CD4-positive, alpha-beta T cell treated with Interleukin-4 for 1 hour (primary cell): ENCODE results near the gene ELMO3.

Source experiments
- DNase-seq, 2 donors: peaks; one replicate each; pipeline ENCODE4 v3.0.0-alpha.2; 2020 to 2022

Gene ELMO3

GRCh38 chr16:67200491-67200890 is 1.6 kb downstream of the ELMO3 start:
- DNase-seq = no peak

- DNase-seq = no peak
Measured at GRCh38 chr16:67201411-67202345, 2.7 kb downstream of the ELMO3 start.

- no peak for DNase-seq
Measured at GRCh38 chr16:67202426-67202825, 3.5 kb downstream of the ELMO3 start.

GRCh38 chr16:67202956-67203493 is 4.1 kb downstream of the ELMO3 start:
- DNase-seq = no peak

- DNase-seq = no peak
Measured at GRCh38 chr16:67204076-67204475, 5.1 kb downstream of the ELMO3 start.

- no peak for DNase-seq
Measured at GRCh38 chr16:67206129-67206837, 7.4 kb downstream of the ELMO3 start.

- DNase-seq = no peak
Measured at GRCh38 chr16:67206838-67207248, 7.9 kb downstream of the ELMO3 start.

- DNase-seq = no peak
Measured at GRCh38 chr16:67207249-67208091, 8.5 kb downstream of the ELMO3 start.

GRCh38 chr16:67208154-67208896 is 9.4 kb downstream of the ELMO3 start:
- no peak for DNase-seq

GRCh38 chr16:67209565-67209964 is 10.6 kb downstream of the ELMO3 start:
- DNase-seq = no peak

- no peak for DNase-seq
Measured at GRCh38 chr16:67210069-67210937, 11.4 kb downstream of the ELMO3 start.

GRCh38 chr16:67211674-67212073 is 12.7 kb downstream of the ELMO3 start:
- no peak for DNase-seq

- DNase-seq = no peak
Measured at GRCh38 chr16:67212766-67213165, 13.8 kb downstream of the ELMO3 start.

- no peak for DNase-seq
Measured at GRCh38 chr16:67213197-67214019, 14.5 kb downstream of the ELMO3 start.

- no peak for DNase-seq
Measured at GRCh38 chr16:67215706-67216105, 16.8 kb downstream of the ELMO3 start.

GRCh38 chr16:67216612-67217490 is 17.9 kb downstream of the ELMO3 start:
- no peak for DNase-seq

- no peak for DNase-seq
Measured at GRCh38 chr16:67223992-67224391, 25.1 kb downstream of the ELMO3 start.

- DNase-seq = no peak
Measured at GRCh38 chr16:67226295-67226803, 27.4 kb downstream of the ELMO3 start.
